GM12878 (cell line): ENCODE measurements around the gene SKAP1.

Source experiments
- CBFB ChIP-seq: IDR thresholded peaks from 2 replicates; pipeline ENCODE4 v1.6.1; 2016; ENCODE audit warnings: antibody characterized with exemption, low read depth
- CREM ChIP-seq: IDR thresholded peaks from 2 replicates; pipeline ENCODE4 v1.6.1; 2014; ENCODE audit warnings: antibody characterized with exemption, low read depth
- CTCF ChIP-seq, 3 experiments: IDR thresholded peaks in 2 of 3; conservative IDR thresholded peaks in 1 of 3; 2 replicates each; pipeline ENCODE4 v1.5.1; 2011; ENCODE audit warnings: low read depth in 3 of 3, low read length in 3 of 3, mild to moderate bottlenecking in 3 of 3, control low read depth in 2 of 3, moderate library complexity in 2 of 3, inconsistent platforms in 1 of 3, mixed read lengths in 1 of 3; ENCODE audit not compliant: control insufficient read depth in 2 of 3, insufficient read depth in 1 of 3; ENCODE audit errors: extremely low read depth in 1 of 3
- EZH2 ChIP-seq: IDR thresholded peaks from 2 replicates; pipeline ENCODE4 v1.6.1; 2012; ENCODE audit warnings: low read depth, mild to moderate bottlenecking, control low read depth, inconsistent platforms, low read length, borderline replicate concordance; ENCODE audit not compliant: control insufficient read depth
- NRF1 ChIP-seq: conservative IDR thresholded peaks from 2 replicates; pipeline ENCODE4 v1.6.1; 2011; ENCODE audit warnings: mild to moderate bottlenecking, low read depth, low read length, improper control_type of control experiment
- POLR2AphosphoS5 ChIP-seq: IDR thresholded peaks from 2 replicates; pipeline ENCODE4 v1.6.1; 2011; ENCODE audit warnings: mild to moderate bottlenecking, low read length, inconsistent platforms
- RCOR1 ChIP-seq: conservative IDR thresholded peaks from 2 replicates; pipeline ENCODE4 v1.6.1; 2012; ENCODE audit warnings: low read depth, low read length, improper control_type of control experiment
- SMC3 ChIP-seq: IDR thresholded peaks from 2 replicates; pipeline ENCODE4 v1.6.1; 2011; ENCODE audit warnings: low read length, improper control_type of control experiment, borderline replicate concordance

- TF ChIP-seq NRF1, result no peak
- TF ChIP-seq CTCF (IDR thresholded peaks at IDR 0.05 in 2 of 3, conservative IDR thresholded peaks at IDR 0.05 in 1 of 3; ENCODE audit: control insufficient read depth in 2 of 3, extremely low read depth in 1 of 3, insufficient read depth in 1 of 3, low read depth in 3 of 3, low read length in 3 of 3), result no peak
- no peak for TF ChIP-seq SMC3
- no peak for TF ChIP-seq POLR2AphosphoS5
- TF ChIP-seq EZH2, result no peak
- no peak for TF ChIP-seq CBFB
- TF ChIP-seq RCOR1, result no peak
- no peak for TF ChIP-seq CREM
Observed at GRCh38 chr17:48128400-48128799, 301.6 kb downstream of the SKAP1 start.
